PFSK-1 (cell line): Measurements from ENCODE around the gene SEPTIN7. TPM values are rescaled to one million over a fixed set of nuclear protein-coding genes. Genes with fewer than 3 reads are reported as not detected.

ENCODE experiments used
- FOXP2 ChIP-seq: optimal IDR thresholded peaks from 2 replicates; pipeline ENCODE3; 2011; ENCODE audit warnings: borderline replicate concordance, control low read depth, inconsistent platforms; ENCODE audit not compliant: insufficient read depth; ENCODE audit errors: extremely low read length, extremely low read depth
- POLR2AphosphoS5 ChIP-seq: IDR thresholded peaks from 2 replicates; pipeline ENCODE4 v1.6.1; 2012; ENCODE audit warnings: low read depth, mild to moderate bottlenecking, control low read depth, low read length, moderate library complexity
- SIN3A ChIP-seq: IDR thresholded peaks from 2 replicates; pipeline ENCODE4 v1.6.1; 2012; ENCODE audit warnings: mild to moderate bottlenecking, low read length, moderate library complexity, borderline replicate concordance; ENCODE audit not compliant: insufficient read depth
- TAF1 ChIP-seq: IDR thresholded peaks from 2 replicates; pipeline ENCODE4 v1.6.1; 2012; ENCODE audit warnings: low read length, control low read depth, borderline replicate concordance; ENCODE audit not compliant: insufficient read depth
- polyA plus RNA-seq: library from polyadenylated mRNA; unstranded; fragments of >200 nt; gene quantifications from one replicate; pipeline ENCODE4 v1.2.1, GENCODE V29; 2012; ENCODE audit warnings: low read depth, missing spikeins; ENCODE audit not compliant: insufficient read length
- TF ChIP-seq, protein P1 (sequence below), 2 experiments: IDR thresholded peaks; 2 replicates each; pipeline versions ENCODE4 v1.6.1 to v1.8.0; 2011 to 2012; ENCODE audit warnings: low read depth in 2 of 2, low read length in 2 of 2, control low read depth in 1 of 2, inconsistent platforms in 1 of 2, mild to moderate bottlenecking in 1 of 2, moderate library complexity in 1 of 2; ENCODE audit not compliant: insufficient read depth in 1 of 2

The SEPTIN7 gene
- 121 TPM for polyA plus RNA-seq

DNA sequence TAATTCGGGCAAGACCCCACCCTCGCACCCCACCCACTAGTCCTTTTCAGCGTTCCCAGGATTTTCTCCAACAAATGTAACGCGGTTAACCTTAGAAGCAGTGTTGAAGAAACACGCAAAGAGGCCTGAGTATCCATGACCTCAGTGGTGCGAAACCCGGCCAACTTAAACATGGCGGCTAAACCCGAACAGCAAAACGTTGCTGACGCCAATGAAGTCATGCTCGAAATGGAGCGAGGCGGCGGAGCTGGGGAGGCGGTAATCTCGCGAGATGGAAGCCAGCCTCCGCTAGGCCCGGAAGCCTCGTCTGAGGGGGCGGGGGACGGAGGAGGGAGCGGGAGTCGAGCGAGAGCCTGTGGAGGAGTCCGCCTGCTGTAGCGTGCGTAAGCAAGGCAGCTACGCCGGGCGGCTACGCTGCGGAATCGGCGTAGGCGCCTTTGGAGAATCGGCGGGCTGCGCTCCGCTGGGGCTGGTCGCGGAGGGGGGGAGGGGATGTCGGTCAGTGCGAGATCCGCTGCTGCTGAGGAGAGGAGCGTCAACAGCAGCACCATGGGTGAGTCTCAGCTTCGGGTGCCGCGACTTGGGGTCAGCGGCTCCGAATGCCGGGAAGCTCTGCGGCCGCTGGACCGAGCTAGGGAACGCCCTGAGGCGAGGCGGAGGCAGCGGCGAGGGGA lies at the start of gene SEPTIN7:
SEPTIN7 (plus strand) TSS at position 340 of the 674 bp plus-strand sequence; CDS start at position 493, 153 bp downstream.
- TF ChIP-seq TAF1 (peak; percentile 89), FOXP2 (peak; percentile 82), POLR2AphosphoS5 (peak; percentile 82), SIN3A (peak; percentile 19; the same call in 1 of the 2 replicates)
- TF ChIP-seq, protein P1, sequence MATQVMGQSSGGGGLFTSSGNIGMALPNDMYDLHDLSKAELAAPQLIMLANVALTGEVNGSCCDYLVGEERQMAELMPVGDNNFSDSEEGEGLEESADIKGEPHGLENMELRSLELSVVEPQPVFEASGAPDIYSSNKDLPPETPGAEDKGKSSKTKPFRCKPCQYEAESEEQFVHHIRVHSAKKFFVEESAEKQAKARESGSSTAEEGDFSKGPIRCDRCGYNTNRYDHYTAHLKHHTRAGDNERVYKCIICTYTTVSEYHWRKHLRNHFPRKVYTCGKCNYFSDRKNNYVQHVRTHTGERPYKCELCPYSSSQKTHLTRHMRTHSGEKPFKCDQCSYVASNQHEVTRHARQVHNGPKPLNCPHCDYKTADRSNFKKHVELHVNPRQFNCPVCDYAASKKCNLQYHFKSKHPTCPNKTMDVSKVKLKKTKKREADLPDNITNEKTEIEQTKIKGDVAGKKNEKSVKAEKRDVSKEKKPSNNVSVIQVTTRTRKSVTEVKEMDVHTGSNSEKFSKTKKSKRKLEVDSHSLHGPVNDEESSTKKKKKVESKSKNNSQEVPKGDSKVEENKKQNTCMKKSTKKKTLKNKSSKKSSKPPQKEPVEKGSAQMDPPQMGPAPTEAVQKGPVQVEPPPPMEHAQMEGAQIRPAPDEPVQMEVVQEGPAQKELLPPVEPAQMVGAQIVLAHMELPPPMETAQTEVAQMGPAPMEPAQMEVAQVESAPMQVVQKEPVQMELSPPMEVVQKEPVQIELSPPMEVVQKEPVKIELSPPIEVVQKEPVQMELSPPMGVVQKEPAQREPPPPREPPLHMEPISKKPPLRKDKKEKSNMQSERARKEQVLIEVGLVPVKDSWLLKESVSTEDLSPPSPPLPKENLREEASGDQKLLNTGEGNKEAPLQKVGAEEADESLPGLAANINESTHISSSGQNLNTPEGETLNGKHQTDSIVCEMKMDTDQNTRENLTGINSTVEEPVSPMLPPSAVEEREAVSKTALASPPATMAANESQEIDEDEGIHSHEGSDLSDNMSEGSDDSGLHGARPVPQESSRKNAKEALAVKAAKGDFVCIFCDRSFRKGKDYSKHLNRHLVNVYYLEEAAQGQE (IDR thresholded peaks at IDR 0.05; ENCODE audit: insufficient read depth in 1 of 2, low read depth in 2 of 2, low read length in 2 of 2), result no peak; a peak in 1 of 4 replicates

GRCh38 chr7:35752742-35753141 lies 48.1 kb upstream of the SEPTIN7 start:
- TF ChIP-seq SIN3A (no peak), TAF1 (no peak), POLR2AphosphoS5 (no peak), FOXP2 (no peak)
- TF ChIP-seq, protein P1 (IDR thresholded peaks at IDR 0.05; ENCODE audit: insufficient read depth in 1 of 2, low read depth in 2 of 2, low read length in 2 of 2), result no peak

DNA sequence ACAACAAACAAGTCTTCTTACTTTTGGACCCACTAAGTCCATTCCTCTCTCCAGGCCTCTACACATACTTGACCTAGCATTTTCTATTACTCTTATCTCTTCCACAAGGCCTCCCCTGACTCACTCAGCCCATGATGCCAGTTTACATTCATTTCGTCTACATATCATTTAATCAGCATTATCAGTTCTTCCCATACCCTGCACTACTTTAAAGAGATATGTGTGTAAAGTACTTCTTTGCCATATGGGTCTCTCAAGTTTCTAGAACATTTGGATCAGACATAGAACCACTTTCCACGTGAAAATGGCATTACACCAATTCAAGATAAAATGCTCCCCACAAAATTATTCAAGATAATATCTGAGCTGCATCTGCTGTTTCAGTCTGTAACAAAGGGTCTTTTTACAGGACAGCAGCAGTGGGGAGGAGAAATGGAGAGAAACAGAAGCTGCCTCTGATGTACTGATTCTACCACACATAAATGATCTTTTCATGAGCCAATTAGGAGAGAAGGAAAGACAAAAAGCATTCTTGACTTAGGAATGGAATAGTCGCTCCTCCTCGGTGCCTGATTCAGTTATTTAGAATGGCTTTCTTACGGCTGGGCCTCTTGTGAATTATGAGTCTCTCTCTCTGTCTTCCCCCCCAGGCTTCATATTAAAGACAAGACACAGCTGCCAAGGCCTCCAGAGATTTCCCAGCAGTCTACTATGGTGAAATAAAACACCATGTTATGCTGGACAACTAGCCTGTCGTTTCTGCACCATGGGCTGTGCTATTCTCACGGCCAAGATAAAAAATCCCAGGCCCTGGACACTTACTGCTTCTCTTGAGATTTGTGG lies 46.9 kb upstream of the SEPTIN7 start:
- TF ChIP-seq TAF1 (no peak), POLR2AphosphoS5 (no peak), SIN3A (no peak)
- TF ChIP-seq, protein P1 (IDR thresholded peaks at IDR 0.05; ENCODE audit: insufficient read depth in 1 of 2, low read depth in 2 of 2, low read length in 2 of 2), result no peak

- TF ChIP-seq SIN3A (no peak), FOXP2 (no peak), TAF1 (no peak), POLR2AphosphoS5 (no peak)
- TF ChIP-seq, protein P1 (IDR thresholded peaks at IDR 0.05; ENCODE audit: insufficient read depth in 1 of 2, low read depth in 2 of 2, low read length in 2 of 2), result no peak
Observed at GRCh38 chr7:35754741-35755140, 46.1 kb upstream of the SEPTIN7 start.
